Medulla oblongata (tissue), 1 donor: ENCODE results near the gene EMD.
A peak's percentile ranks its signal among the peaks of the same experiment; 100 is the strongest.

Source experiments
- DNase-seq: peaks from one replicate; pipeline ENCODE4 v3.0.0-alpha.2; 2015; ENCODE audit errors: extremely low spot score

Gene EMD

DNA sequence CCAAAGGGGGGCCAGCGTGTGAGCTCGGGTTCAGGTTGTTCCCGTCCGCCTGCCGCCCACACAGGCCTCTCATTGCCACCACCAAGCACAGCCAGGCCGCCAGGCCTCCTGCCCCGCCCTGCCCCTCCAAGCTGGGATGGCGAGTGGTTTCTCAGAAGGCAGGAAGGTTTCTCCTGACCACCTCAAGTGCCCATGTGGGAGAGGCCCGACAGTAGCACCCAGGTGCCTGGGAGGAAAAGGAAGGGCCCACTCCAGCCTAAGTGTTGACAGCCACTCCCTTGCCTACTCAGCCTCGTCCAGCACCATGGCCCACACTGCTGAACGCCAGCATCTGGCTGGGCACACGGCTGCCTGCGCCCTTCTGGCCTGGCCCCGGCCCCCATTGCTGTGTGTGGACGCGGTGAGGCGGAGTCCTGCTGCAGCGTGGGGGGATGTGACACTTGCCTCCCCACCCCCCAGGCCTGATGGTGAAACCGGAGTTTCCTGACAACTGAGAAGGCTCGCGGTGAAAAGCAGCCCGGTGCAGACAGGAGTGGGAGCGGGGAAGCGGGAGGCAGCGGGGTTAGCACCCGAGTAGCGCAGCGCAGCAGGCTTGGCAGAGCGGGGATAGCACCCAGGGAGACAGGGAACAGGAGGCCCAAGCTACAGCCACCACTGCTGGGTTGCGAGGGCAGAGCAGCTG is 23.9 kb upstream of the EMD start:
- DNase-seq = no peak

GRCh38 chrX:154355776-154356140 is 23.3 kb upstream of the EMD start:
- DNase-seq = no peak

- DNase-seq = no peak
These were observed 22.5 kb upstream of the EMD start for GRCh38 chrX:154356596-154356995.

GRCh38 chrX:154357205-154357604 is 21.9 kb upstream of the EMD start:
- no peak for DNase-seq

DNA sequence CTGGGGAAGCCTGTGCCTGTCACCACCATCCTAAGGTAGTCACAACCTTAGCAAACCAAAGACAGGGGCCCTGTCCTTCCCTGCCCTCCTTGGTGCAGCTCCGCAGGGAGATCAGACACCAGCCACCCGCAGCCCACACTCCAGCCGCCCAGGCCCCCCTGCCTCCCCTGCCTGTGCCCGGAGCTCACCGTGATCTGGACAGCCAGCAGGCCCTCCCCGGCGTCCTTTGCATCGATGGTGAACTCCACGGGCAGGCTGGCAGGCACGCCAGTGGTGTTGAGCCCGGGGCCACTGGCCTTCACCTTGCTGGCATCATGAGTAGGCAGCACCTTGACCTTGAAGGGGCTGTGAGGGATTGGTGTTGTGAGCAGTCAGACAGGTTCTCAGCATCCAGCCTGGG is 21.1 kb upstream of the EMD start:
- no peak for DNase-seq

GRCh38 chrX:154358829-154359228 is 20.3 kb upstream of the EMD start:
- no peak for DNase-seq

GRCh38 chrX:154359362-154360154 is 19.5 kb upstream of the EMD start:
- no peak for DNase-seq

- DNase-seq = no peak
These were observed 18.9 kb upstream of the EMD start for GRCh38 chrX:154360155-154360713.

- no peak for DNase-seq
These were observed 16.9 kb upstream of the EMD start for GRCh38 chrX:154362085-154362742.

- no peak for DNase-seq
These were observed 15.2 kb upstream of the EMD start for GRCh38 chrX:154363706-154364439.

- DNase-seq = no peak
These were observed 14.0 kb upstream of the EMD start for GRCh38 chrX:154365052-154365600.

- no peak for DNase-seq
These were observed 13.0 kb upstream of the EMD start for GRCh38 chrX:154365997-154366665.

DNA sequence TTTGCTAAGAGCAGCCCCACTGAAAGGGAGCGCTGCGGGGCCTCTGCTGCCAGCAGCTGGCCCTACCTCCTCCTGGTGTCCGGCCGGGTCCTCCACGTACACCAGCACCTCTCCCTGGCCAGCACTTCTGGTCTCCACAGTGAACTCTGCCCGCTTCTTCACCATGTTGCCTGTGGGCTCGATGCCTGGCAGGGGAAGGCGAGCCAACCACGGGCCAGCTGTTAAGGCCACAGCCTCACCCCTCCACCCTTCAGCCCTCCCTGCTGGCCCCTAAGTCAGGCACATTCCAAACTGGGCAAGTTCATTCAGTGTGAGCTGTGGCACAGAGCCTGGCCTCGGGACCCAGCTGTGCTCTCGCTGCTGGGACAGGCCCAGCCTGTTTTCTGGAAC is 12.4 kb upstream of the EMD start:
- peak; percentile 50 for DNase-seq

GRCh38 chrX:154367474-154368308 is 11.4 kb upstream of the EMD start:
- no peak for DNase-seq

DNA sequence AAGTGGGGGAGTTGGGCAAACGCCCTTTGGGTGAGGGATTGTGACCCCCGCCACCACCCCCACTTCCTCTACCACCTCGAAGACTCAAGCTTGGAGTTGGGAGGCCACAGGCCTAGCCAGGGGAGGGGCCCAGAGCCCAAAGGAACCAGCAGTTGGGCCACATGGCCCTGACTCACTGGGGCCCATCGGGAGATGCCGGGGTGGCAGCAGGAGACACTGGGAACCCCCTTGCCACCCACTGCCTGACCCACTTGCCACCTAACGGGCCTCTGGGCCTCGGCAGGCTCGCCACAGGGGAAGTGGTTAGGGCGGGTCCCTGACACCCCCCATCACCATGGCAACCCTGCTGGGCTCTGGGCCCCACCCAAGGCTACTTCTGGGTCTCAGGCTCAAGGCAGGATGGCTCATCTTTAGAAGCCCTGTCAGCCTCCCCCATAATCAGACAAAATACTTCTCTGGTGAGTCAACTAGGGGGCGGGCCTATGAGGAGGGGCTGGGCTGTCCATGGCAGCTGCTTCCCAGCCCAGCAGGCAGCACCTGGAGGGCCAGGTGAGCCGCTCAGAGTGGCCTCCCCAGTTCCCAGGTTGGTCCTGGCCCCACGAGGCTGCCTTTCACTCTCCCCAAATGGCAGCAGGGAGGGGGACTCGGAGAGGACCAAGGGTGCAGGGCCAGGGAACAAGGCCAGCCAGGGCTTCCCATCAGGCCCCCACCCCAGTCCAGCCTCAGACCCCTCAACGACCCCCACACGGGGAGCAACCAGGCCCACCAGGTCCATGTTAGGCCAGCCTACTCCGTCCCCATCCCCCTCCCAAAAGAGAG is 10.3 kb upstream of the EMD start:
- DNase-seq = no peak

DNA sequence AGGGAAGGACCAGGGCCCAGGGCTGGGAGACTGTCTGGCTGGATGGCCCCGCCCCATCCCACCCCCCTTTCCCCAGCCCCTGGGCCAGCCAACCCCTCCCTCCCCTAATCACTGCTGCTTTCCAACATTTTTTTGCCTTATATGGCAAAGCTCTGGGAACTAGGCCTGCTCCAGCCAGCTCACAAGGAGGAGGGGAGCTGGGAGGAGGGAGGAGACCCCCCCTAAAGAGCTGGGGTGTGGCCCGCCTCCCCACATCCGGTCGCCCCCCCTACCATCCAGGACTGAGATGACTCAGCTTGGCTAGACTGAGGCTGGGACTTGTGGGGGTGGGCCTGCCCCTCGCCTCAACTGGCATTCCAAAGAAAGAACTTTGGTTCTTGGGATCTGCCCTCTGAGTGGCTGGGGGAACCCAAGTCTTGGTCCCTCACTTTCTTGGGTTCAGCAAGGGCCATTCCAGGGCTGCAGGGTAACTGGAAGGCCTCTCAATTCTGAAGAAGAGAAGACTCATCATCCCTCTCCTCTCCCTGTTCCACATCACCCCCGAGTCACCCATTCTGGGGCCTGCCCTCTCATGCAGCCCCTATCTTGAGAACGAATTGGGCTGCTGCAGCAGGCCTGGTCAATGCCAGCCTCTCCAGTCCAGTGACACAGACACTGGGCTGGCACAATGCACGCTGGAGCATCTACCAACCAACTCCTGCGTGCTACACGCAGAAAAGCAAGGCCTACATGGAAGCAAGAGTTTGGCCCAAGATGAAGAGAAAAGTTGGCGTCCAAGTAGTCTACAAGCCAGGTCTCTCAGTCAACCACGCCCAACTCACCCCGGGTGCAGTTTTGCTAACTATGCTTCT is 9.4 kb upstream of the EMD start:
- peak; percentile 63 for DNase-seq

DNA sequence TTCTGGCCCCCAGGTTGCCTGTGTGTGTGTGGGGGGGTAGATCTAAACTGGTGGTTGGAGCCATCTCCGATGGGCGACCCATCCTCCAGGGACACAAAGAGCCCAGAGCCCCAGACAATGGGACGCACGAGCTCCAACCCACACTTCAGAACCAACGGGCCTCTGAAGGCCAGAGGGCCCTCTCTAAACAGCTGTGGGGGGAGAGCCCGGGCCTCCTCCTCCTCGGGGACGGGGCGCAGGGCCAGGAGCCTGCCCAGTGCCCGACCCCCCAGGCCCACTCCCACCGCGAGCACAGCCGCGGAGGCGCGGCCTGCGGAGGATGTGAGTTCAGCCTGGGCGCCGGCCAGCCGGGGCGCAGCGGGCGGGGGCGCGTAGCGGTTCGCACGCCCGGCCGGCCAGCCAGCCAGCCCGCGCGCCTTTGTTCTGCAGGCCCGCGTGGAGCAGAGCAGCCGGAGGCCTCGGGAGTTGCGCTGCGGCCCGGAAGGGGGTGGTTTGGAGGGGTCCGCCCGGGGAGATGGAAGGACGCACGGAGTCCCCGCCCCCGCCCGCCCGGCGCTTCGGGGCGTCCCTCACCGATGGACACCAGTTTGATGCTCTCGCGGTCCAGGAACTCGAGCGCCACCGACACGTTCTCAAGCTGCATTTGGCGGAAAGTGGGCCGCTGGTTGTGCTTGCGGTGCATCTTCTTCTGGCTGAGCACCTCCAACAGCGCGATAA is 8.6 kb upstream of the EMD start:
- DNase-seq = no peak
